ENCODE data around the gene DUSP15.

GRCh38 chr20:31908424-31908823 is 38.1 kb upstream of the DUSP15 start:
- no peak for TF ChIP-seq POLR2AphosphoS2 (conservative IDR thresholded peaks at IDR 0.05; ENCODE audit: low read length)
- no peak for TF ChIP-seq REST (IDR thresholded peaks at IDR 0.05)
- no peak for TF ChIP-seq EP300 (IDR thresholded peaks at IDR 0.05)
- TF ChIP-seq, protein P1, sequence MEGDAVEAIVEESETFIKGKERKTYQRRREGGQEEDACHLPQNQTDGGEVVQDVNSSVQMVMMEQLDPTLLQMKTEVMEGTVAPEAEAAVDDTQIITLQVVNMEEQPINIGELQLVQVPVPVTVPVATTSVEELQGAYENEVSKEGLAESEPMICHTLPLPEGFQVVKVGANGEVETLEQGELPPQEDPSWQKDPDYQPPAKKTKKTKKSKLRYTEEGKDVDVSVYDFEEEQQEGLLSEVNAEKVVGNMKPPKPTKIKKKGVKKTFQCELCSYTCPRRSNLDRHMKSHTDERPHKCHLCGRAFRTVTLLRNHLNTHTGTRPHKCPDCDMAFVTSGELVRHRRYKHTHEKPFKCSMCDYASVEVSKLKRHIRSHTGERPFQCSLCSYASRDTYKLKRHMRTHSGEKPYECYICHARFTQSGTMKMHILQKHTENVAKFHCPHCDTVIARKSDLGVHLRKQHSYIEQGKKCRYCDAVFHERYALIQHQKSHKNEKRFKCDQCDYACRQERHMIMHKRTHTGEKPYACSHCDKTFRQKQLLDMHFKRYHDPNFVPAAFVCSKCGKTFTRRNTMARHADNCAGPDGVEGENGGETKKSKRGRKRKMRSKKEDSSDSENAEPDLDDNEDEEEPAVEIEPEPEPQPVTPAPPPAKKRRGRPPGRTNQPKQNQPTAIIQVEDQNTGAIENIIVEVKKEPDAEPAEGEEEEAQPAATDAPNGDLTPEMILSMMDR (IDR thresholded peaks at IDR 0.05), result no peak
- no peak for TF ChIP-seq CEBPB (IDR thresholded peaks at IDR 0.05)
- TF ChIP-seq MYC (IDR thresholded peaks at IDR 0.05; ENCODE audit: borderline replicate concordance, low read length), result no peak
- no peak for TF ChIP-seq CHD2 (IDR thresholded peaks at IDR 0.05; ENCODE audit: low read length, partially characterized antibody)
- no peak for TF ChIP-seq CBX8 (IDR thresholded peaks at IDR 0.05)
- no peak for TF ChIP-seq FOSL2 (IDR thresholded peaks at IDR 0.05)
- TF ChIP-seq FOSL2 (CRISPR knock-in tag; IDR thresholded peaks at IDR 0.05), result no peak
- TF ChIP-seq RFX5 (IDR thresholded peaks at IDR 0.05), result no peak
